Keratinocyte (primary cell): ENCODE measurements around the gene PRL. TPM values are rescaled to one million over a fixed set of nuclear protein-coding genes. Genes with fewer than 3 reads are reported as not detected.

Experiments used
- DNase-seq: peaks from one replicate; pipeline ENCODE4 v3.0.0-alpha.2; 2011; ENCODE audit warnings: low read depth, missing footprints, low spot score
- FAIRE-seq: peaks from 2 replicates; lab custom pipeline; 2011; peaks lifted over from hg19 to GRCh38; lab: Jason Lieb, UNC
- H2AFZ ChIP-seq: 2 replicates; pipeline ENCODE4 v1.6.0; 2012; ENCODE audit warnings: low read length, control low read depth, inconsistent platforms; ENCODE audit not compliant: control insufficient read depth
- H3K27ac ChIP-seq: 2 replicates; pipeline ENCODE4 v1.5.1; 2011; ENCODE audit warnings: low read length; ENCODE audit not compliant: control insufficient read depth, insufficient read depth
- H3K27me3 ChIP-seq: 3 replicates; pipeline ENCODE4 v1.6.0; 2011; ENCODE audit warnings: low read length; ENCODE audit not compliant: control insufficient read depth, insufficient read depth; ENCODE audit errors: extremely low read depth
- H3K36me3 ChIP-seq, 2 experiments: 2 replicates in 1 of 2; 3 replicates in 1 of 2; pipeline ENCODE4 v1.5.1; 2011; ENCODE audit warnings: low read length in 2 of 2, mild to moderate bottlenecking in 1 of 2; ENCODE audit not compliant: control insufficient read depth in 2 of 2, insufficient read depth in 2 of 2; ENCODE audit errors: extremely low read depth in 1 of 2
- H3K4me1 ChIP-seq: 3 replicates; pipeline ENCODE4 v1.5.1; 2011; ENCODE audit warnings: low read length; ENCODE audit not compliant: control insufficient read depth, insufficient read depth; ENCODE audit errors: extremely low read depth
- H3K4me2 ChIP-seq: 3 replicates; pipeline ENCODE4 v1.6.0; 2011; ENCODE audit warnings: low read depth, low read length; ENCODE audit not compliant: control insufficient read depth, insufficient read depth; ENCODE audit errors: extremely low read depth
- H3K4me3 ChIP-seq, 3 experiments: fragments of 200-600 bp in 1 of 3; sonication (generic) in 1 of 3; 2 replicates in 2 of 3; 3 replicates in 1 of 3; pipeline ENCODE4 v1.5.1; 2011 to 2016; ENCODE audit warnings: low read length in 3 of 3, mild to moderate bottlenecking in 3 of 3, control low read depth in 2 of 3, inconsistent platforms in 1 of 3, low read depth in 1 of 3, mixed read lengths in 1 of 3, mixed run types in 1 of 3, moderate library complexity in 1 of 3; ENCODE audit not compliant: control insufficient read depth in 2 of 3, insufficient read depth in 2 of 3; ENCODE audit errors: extremely low read depth in 1 of 3
- H3K79me2 ChIP-seq: 2 replicates; pipeline ENCODE4 v1.6.0; 2012; ENCODE audit warnings: low read length; ENCODE audit not compliant: control insufficient read depth, insufficient read depth
- H3K9ac ChIP-seq: 3 replicates; pipeline ENCODE4 v1.6.0; 2011; ENCODE audit warnings: low read length; ENCODE audit not compliant: control insufficient read depth, insufficient read depth; ENCODE audit errors: extremely low read depth
- H3K9me1 ChIP-seq: 3 replicates; pipeline ENCODE4 v1.6.0; 2011; ENCODE audit warnings: low read length; ENCODE audit not compliant: control insufficient read depth, insufficient read depth; ENCODE audit errors: extremely low read depth
- H3K9me3 ChIP-seq: 2 replicates; pipeline ENCODE4 v1.5.1; 2012; ENCODE audit warnings: low read depth, low read length; ENCODE audit not compliant: control insufficient read depth
- H4K20me1 ChIP-seq: 3 replicates; pipeline ENCODE4 v1.6.0; 2011; ENCODE audit warnings: low read length; ENCODE audit not compliant: control insufficient read depth, insufficient read depth; ENCODE audit errors: extremely low read depth
- EZH2 ChIP-seq: IDR thresholded peaks from one replicate; pipeline ENCODE4 v1.6.1; 2012; ENCODE audit warnings: inconsistent platforms, mild to moderate bottlenecking, low read length, moderate library complexity
- dilution Hi-C: fragments of 300-500 bp; cut with MboI; formaldehyde crosslinking; loops from one replicate; pipeline ENCODE4 v1.7.0; 2020; ENCODE audit warnings: low sequenced_read_pairs; ENCODE audit not compliant: extremely low pct_ligation_motif_present
- polyA plus RNA-seq, 5 experiments: library from polyadenylated mRNA; depleted of rRNA in 3 of 5; stranded (reverse) in 3 of 5; stranded (forward) in 1 of 5; unstranded in 1 of 5; fragments of >200 nt; gene quantifications; 1 replicate in 1 of 5; 2 replicates in 3 of 5; 3 replicates in 1 of 5; pipeline versions ENCODE4 v1.2.1 to v1.2.3, GENCODE V29; 2011 to 2012; ENCODE audit warnings: missing spikeins in 2 of 5, low read depth in 1 of 5, low replicate concordance in 1 of 5
- TF ChIP-seq, protein P1 (sequence below), 3 experiments: IDR thresholded peaks in 1 of 3; conservative IDR thresholded peaks in 1 of 3; optimal IDR thresholded peaks in 1 of 3; 2 replicates in 2 of 3; 3 replicates in 1 of 3; pipeline versions ENCODE3 to v1.5.1; 2011; ENCODE audit warnings: low read length in 3 of 3, mild to moderate bottlenecking in 3 of 3, moderate library complexity in 2 of 3, control low read depth in 1 of 3, inconsistent platforms in 1 of 3; ENCODE audit not compliant: insufficient read depth in 2 of 3; ENCODE audit errors: extremely low read depth in 1 of 3

PRL gene
- polyA plus RNA-seq, 1 donor (not counting 4 experiments of a cell fraction or from before 2014, with no cell fraction given): not detected

DNA sequence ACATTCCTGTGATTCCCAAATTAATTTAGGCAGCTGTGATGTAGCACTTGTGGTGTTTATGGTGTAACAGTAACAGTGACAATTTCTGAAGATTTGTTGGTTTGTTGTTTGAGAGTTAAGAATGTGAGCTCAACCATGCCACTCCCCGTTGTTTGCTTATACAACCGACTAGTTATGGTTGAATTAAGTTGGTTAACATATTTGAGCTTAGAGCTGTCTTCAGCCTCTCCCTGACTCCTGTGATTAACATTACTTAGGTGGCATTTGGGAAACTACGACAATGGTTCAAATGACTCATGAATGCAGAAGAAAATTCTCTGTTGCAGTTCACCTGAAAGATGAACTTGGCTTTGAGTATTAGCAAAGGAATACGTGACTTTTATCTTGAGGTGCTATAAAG lies 35.9 kb upstream of the PRL start:
- Histone ChIP-seq H3K4me2 (no peak overlapping the region), H3K27me3 (no peaks in the 10 kb centered on the region), H2AFZ (no peak overlapping the region), H3K79me2 (no peaks in the 10 kb centered on the region), H3K9ac (no peak overlapping the region), H3K36me3 (no peaks in the 10 kb centered on the region), H4K20me1 (no peaks in the 10 kb centered on the region), H3K9me1 (no peaks in the 10 kb centered on the region), H3K4me1 (no peaks in the 10 kb centered on the region), H3K9me3 (no peaks in the 10 kb centered on the region), H3K4me3 (no peak overlapping the region), H3K27ac (no peak overlapping the region)
- no peak for TF ChIP-seq EZH2
- TF ChIP-seq, protein P1, sequence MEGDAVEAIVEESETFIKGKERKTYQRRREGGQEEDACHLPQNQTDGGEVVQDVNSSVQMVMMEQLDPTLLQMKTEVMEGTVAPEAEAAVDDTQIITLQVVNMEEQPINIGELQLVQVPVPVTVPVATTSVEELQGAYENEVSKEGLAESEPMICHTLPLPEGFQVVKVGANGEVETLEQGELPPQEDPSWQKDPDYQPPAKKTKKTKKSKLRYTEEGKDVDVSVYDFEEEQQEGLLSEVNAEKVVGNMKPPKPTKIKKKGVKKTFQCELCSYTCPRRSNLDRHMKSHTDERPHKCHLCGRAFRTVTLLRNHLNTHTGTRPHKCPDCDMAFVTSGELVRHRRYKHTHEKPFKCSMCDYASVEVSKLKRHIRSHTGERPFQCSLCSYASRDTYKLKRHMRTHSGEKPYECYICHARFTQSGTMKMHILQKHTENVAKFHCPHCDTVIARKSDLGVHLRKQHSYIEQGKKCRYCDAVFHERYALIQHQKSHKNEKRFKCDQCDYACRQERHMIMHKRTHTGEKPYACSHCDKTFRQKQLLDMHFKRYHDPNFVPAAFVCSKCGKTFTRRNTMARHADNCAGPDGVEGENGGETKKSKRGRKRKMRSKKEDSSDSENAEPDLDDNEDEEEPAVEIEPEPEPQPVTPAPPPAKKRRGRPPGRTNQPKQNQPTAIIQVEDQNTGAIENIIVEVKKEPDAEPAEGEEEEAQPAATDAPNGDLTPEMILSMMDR (optimal IDR thresholded peaks at IDR 0.05 in 1 of 3, IDR thresholded peaks at IDR 0.05 in 1 of 3, conservative IDR thresholded peaks at IDR 0.05 in 1 of 3; ENCODE audit: extremely low read depth in 1 of 3, insufficient read depth in 2 of 3, low read length in 3 of 3): no peak
- dilution Hi-C loops: no loop called here
- FAIRE-seq (no peak), DNase-seq (no peak)

DNA sequence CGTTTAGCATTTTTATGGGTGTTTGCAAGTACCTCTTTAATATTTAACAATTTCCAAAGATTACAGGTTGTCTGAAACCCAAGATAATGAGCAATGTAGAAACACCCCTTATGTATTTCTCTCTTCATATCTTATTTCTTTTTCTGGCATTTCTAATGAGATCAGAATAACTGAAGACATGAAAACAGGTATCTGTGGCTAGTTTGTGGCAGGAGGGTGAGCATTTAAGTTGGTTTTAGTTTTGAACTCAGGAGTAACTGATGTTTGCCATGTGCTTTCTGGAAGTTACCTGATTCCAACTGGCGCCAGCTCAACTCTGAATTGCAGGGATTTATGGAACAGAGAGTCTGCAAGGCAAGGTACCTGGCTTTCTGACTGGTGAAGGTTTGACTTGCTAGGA lies 35.4 kb upstream of the PRL start:
- H2AFZ ChIP-seq: no peak overlapping the region
- H3K4me1 ChIP-seq: no peaks in the 10 kb centered on the region
- H3K9me1 ChIP-seq: no peaks in the 10 kb centered on the region
- no peaks in the 10 kb centered on the region for H3K79me2 ChIP-seq
- DNase-seq: no peak
- H3K4me2 ChIP-seq: no peak overlapping the region
- no peaks in the 10 kb centered on the region for H4K20me1 ChIP-seq
- FAIRE-seq: no peak
- no peak for TF ChIP-seq EZH2
- TF ChIP-seq, protein P1 (optimal IDR thresholded peaks at IDR 0.05 in 1 of 3, IDR thresholded peaks at IDR 0.05 in 1 of 3, conservative IDR thresholded peaks at IDR 0.05 in 1 of 3; ENCODE audit: extremely low read depth in 1 of 3, insufficient read depth in 2 of 3, low read length in 3 of 3): no peak
- dilution Hi-C loops: no loop called here
- H3K4me3 ChIP-seq: no peak overlapping the region
- no peaks in the 10 kb centered on the region for H3K36me3 ChIP-seq
- H3K27ac ChIP-seq: no peak overlapping the region
- no peak overlapping the region for H3K9ac ChIP-seq
- no peaks in the 10 kb centered on the region for H3K9me3 ChIP-seq
- H3K27me3 ChIP-seq: no peaks in the 10 kb centered on the region
